T-cell (primary cell): ENCODE data around the gene ARSB. TPM values are rescaled to one million over a fixed set of nuclear protein-coding genes. Genes with fewer than 3 reads are reported as not detected.
"Not testable (repeated sequence)": the region's sequence is repeated elsewhere in the genome, so short reads cannot be mapped to it uniquely, and the experiment has no call there.

Experiments
- ATAC-seq, 4 experiments: fragments of 200-7000 bp in 3 of 4; fragments of 150-1000 bp in 1 of 4; cut with Tn5 transposase; replicated peaks in 1 of 4; 1 replicate in 3 of 4; 2 replicates in 1 of 4; pipeline ENCODE4 v1.10.0; 2021; ENCODE audit warnings: moderate library complexity in 3 of 4, mild to moderate bottlenecking in 2 of 4, moderate number of reproducible peaks in 1 of 4
- CTCF ChIA-PET, 2 donors: fragments of 300-600 bp; sonication (Branson Sonifier 250); formaldehyde crosslinking; loops; one replicate each; lab custom pipeline; 2022; ENCODE audit warnings: antibody characterized with exemption in 2 of 2; lab: Charles Lee
- POLR2A ChIA-PET, 2 donors: fragments of 300-600 bp; sonication (Branson Sonifier 250); formaldehyde crosslinking; loops; one replicate each; lab custom pipeline; 2022; ENCODE audit warnings: antibody characterized with exemption in 2 of 2; lab: Charles Lee
- DNase-seq, 35 experiments: peaks; one replicate each; pipeline versions ENCODE4 v3.0.0 to v3.0.0-alpha.2; 2013 to 2023
- H3K27ac ChIP-seq: one replicate; pipeline ENCODE4 v1.5.1; 2013; ENCODE audit warnings: low read length
- H3K27me3 ChIP-seq, 2 experiments: replicated peaks in 1 of 2; 1 replicate in 1 of 2; 2 replicates in 1 of 2; pipeline versions ENCODE4 v1.6.1 to v1.7.0; 2013; ENCODE audit warnings: low read length in 1 of 2, mixed read lengths in 1 of 2; ENCODE audit not compliant: control insufficient read depth in 2 of 2, insufficient read depth in 2 of 2; ENCODE audit errors: extremely low read depth in 1 of 2
- H3K36me3 ChIP-seq, 2 donors: 1 replicate in 1 of 2; 2 replicates in 1 of 2; pipeline versions ENCODE4 v1.6.1 to v1.7.0; 2013; ENCODE audit warnings: low read length in 1 of 2; ENCODE audit not compliant: control insufficient read depth in 2 of 2, insufficient read depth in 1 of 2; ENCODE audit errors: extremely low read depth in 1 of 2
- H3K4me1 ChIP-seq, 2 experiments: 1 replicate in 1 of 2; 2 replicates in 1 of 2; pipeline versions ENCODE4 v1.6.1 to v1.7.0; 2013; ENCODE audit warnings: low read length in 2 of 2, mixed read lengths in 1 of 2; ENCODE audit not compliant: insufficient read depth in 2 of 2, control insufficient read depth in 1 of 2; ENCODE audit errors: extremely low read depth in 1 of 2
- H3K4me3 ChIP-seq, 2 donors: 1 replicate in 1 of 2; 2 replicates in 1 of 2; pipeline versions ENCODE4 v1.5.1 to v1.7.0; 2013; ENCODE audit warnings: mild to moderate bottlenecking in 2 of 2, low read length in 1 of 2, moderate library complexity in 1 of 2; ENCODE audit not compliant: control insufficient read depth in 1 of 2; ENCODE audit errors: extremely low read depth in 1 of 2
- H3K9me3 ChIP-seq: 2 replicates; pipeline ENCODE4 v1.7.0; 2013
- H3K27ac Mint-ChIP-seq, 2 donors: one replicate each; pipeline ENCODE4 v1.8.0; 2020 to 2021; ENCODE audit warnings: mild to moderate bottlenecking in 2 of 2, mixed read lengths in 2 of 2
- H3K27me3 Mint-ChIP-seq, 2 donors: one replicate each; pipeline ENCODE4 v1.8.0; 2021 to 2022; ENCODE audit warnings: mixed read lengths in 2 of 2
- H3K36me3 Mint-ChIP-seq: one replicate; pipeline ENCODE4 v1.8.0; 2021; ENCODE audit warnings: mixed read lengths
- H3K4me1 Mint-ChIP-seq, 3 donors: one replicate each; pipeline ENCODE4 v1.8.0; 2020 to 2022; ENCODE audit warnings: mixed read lengths in 3 of 3, mild to moderate bottlenecking in 1 of 3
- H3K4me3 Mint-ChIP-seq, 3 donors: one replicate each; pipeline ENCODE4 v1.8.0; 2020 to 2022; ENCODE audit warnings: mild to moderate bottlenecking in 3 of 3, mixed read lengths in 3 of 3, moderate library complexity in 3 of 3
- H3K9me3 Mint-ChIP-seq, 3 donors: one replicate each; pipeline ENCODE4 v1.8.0; 2020 to 2022; ENCODE audit warnings: mixed read lengths in 3 of 3
- WGBS: methylation state at CpG from one replicate; pipeline ENCODE4 v1.1.5; 2013; ENCODE audit warnings: missing lambda C conversion rate; ENCODE audit not compliant: insufficient coverage; 5-methylcytosine and 5-hydroxymethylcytosine counted together
- total RNA-seq, 35 experiments: library from RNA in 6 of 35; stranded (reverse) in 6 of 35; fragments of 120-200 nt in 1 of 35; gene quantifications; one replicate each; pipeline versions ENCODE4 v1.2.1 to v1.2.4 and lab custom pipeline; 2013 to 2026

The ARSB gene
- total RNA-seq, 5 donors from 2014 or later (not counting 1 experiment from before 2014, with no cell fraction given): 5.6 to 7.1 (median 6.9) TPM

DNA sequence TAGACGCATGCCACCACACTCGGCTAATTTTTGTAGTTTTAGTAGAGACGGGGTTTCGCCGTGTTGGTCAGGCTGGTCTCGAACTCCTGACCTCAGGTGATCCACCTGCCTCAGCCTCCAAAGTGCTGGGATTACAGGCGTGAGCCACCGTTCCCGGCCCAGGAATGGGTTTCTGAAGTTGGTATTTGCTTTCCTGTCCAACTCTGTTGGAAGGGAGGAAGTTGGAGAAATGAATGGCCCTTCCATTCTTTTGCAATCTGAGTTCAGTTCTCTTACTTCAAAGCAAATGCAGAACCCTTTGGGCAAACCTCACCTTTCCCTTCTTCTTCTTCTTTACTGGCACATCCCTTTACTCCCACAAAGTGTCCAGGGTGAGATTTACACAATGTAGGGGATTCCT is 1.9 kb downstream of the ARSB start:
- not testable (repeated sequence) for H3K4me3 ChIP-seq, H3K36me3 Mint-ChIP-seq, H3K27me3 ChIP-seq, H3K9me3 ChIP-seq, H3K27me3 Mint-ChIP-seq, ATAC-seq, H3K9me3 Mint-ChIP-seq, H3K36me3 ChIP-seq
- POLR2A ChIA-PET: interaction anchor here in 1 of 2 donors (0.5 kb wide), 1 partner anchor 150 kb away, joined by 3 read pairs; no protein-coding TSS in a partner anchor
- peak overlapping the region; percentile 90 to 96 for H3K27ac Mint-ChIP-seq
- CTCF ChIA-PET: interaction anchor here in 1 of 2 donors (0.6 to 0.7 kb wide), 2 partner anchors 20 to 1818 kb away, joined by 3 read pairs; no protein-coding TSS in a partner anchor
- H3K27ac ChIP-seq: peak overlapping the region; percentile 48
- H3K4me1 Mint-ChIP-seq: peaks cover 25 to 39% (median 34%) of the 10 kb centered on the region in 3 donors
- peak in 1 of 35 experiments; percentile 2 for DNase-seq
- 100% methylated on average over 5 of the region's 9 CpGs for WGBS
- H3K4me3 Mint-ChIP-seq: peak overlapping the region; percentile 2 to 92 (median 88)
- H3K4me1 ChIP-seq: peaks cover 10 to 14% of the 10 kb centered on the region in 2 experiments

DNA sequence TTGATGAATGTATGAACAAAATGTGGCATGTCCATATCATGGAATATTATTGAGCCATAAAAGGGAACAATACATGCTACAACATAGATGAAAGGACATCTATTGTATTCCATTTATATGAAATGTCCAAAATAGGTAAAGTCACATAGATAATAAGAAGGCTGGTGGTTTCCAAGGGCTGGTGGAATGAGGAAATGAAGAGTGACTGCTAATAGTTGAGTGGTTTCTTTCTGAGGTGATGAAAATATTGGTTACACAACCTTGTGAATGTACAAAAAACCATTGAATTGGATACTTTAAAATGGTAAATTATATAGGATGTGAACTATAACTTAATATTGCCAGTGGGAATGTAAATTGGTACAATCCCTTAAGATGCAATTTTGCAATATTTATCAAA is 5.2 kb downstream of the ARSB start:
- H3K27ac Mint-ChIP-seq: no peak overlapping the region
- Histone ChIP-seq H3K27me3 (no peaks in the 10 kb centered on the region), H3K4me1 (peaks cover 6% of the 10 kb centered on the region in 2 experiments), H3K27ac (no peak overlapping the region), H3K36me3 (no peaks in the 10 kb centered on the region), H3K9me3 (no peaks in the 10 kb centered on the region), H3K4me3 (no peak overlapping the region)
- ATAC-seq (no peak), DNase-seq (no peak)
- POLR2A ChIA-PET: no interaction called here
- H3K4me1 Mint-ChIP-seq: peaks cover 19 to 27% (median 21%) of the 10 kb centered on the region in 3 donors
- H3K27me3 Mint-ChIP-seq: no peaks in the 10 kb centered on the region
- H3K4me3 Mint-ChIP-seq: no peak overlapping the region
- no peaks in the 10 kb centered on the region for H3K36me3 Mint-ChIP-seq
- CTCF ChIA-PET: interaction anchor here in 1 of 2 donors (0.6 to 1.1 kb wide), 2 partner anchors 11 to 153 kb away, joined by 4 read pairs; no protein-coding TSS in a partner anchor
- H3K9me3 Mint-ChIP-seq: no peaks in the 10 kb centered on the region

DNA sequence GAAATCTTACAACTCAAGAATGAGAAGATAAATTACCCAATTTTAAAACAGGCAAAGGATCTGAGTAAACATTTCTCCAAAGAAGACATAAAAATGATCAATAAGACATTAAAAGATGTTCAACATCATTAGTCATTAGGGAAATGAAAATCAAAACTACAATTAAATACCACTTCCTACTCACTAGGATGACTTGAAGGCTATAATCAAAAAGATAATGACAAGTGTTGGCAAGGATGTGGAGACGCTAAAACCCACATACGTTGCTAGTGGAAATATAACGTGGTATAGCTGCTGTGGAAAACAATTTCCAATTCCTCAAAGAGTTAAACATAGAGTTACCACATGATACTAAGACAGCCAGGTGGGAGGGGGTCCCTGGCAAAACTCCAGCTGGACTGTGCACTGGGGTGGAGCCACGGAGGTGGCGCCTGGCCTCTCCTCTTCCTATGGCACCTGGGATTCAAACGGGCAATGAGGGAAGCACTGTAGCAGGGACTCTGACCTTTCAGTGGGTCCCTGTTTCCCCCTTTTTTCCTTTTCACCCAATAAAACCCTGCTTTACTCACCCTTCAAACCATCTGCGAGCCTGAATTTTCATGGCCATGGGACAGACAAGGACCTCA is 5.9 kb downstream of the ARSB start:
- 100% methylated on average over 3 of the region's 7 CpGs for WGBS
- ATAC-seq: no peak
- POLR2A ChIA-PET: no interaction called here

DNA sequence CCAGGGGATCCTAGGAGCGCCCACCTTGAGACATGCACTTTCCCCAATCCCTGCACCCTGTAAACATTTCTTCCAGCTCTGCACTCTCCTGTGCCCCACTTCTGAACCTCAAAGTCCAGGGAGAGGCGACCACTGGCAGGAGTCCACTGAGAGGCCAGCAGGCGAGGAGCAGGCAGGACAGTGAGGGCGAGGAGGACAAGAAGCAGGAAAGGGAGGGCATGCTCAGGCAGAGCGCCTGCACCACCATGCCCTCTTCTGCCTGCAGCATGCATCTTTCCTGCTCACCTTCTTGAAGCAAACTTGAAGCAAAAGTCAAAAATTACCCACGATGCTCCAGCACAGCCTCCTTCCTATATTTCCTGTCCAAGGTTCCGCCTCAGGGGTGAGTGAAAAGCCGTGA is 10.1 kb downstream of the ARSB start:
- POLR2A ChIA-PET: no interaction called here

More for the DNA sequence above, 5.9 kb downstream of the ARSB start:
- Histone ChIP-seq H3K36me3 (no peaks in the 10 kb centered on the region), H3K27ac (no peak overlapping the region), H3K4me3 (no peak overlapping the region), H3K27me3 (no peaks in the 10 kb centered on the region), H3K4me1 (peaks cover 6% of the 10 kb centered on the region in 2 experiments), H3K9me3 (no peaks in the 10 kb centered on the region)
- Mint-ChIP-seq H3K4me3 (no peak overlapping the region), H3K4me1 (peaks cover 18 to 27% (median 21%) of the 10 kb centered on the region in 3 donors), H3K27ac (no peak overlapping the region), H3K36me3 (no peaks in the 10 kb centered on the region), H3K27me3 (no peaks in the 10 kb centered on the region), H3K9me3 (no peaks in the 10 kb centered on the region)
- CTCF ChIA-PET: no interaction called here
- DNase-seq: no peak

DNA sequence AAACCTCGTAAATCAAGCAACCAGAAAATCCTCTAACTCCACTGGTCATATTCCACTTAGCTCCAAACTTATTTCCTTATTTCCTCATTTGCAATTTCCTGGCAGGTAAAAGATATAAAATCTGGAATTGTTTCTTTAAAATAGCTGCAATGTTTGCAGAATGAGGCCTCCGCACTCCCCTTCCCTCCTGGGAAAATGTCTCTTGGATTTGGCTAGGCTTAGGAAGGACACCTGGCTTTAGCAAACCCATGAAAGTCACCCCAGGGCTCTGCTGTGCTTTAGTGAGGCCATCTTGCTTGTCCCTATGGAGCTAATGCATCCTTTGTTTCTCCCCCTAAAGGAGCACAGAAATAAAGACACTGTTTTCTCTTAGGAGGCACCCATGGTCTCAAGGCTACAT is 10.5 kb downstream of the ARSB start:
- no peaks in the 10 kb centered on the region for H3K9me3 ChIP-seq
- Mint-ChIP-seq H3K9me3 (no peaks in the 10 kb centered on the region), H3K27ac (no peak overlapping the region), H3K36me3 (no peaks in the 10 kb centered on the region), H3K4me1 (peaks cover 1 to 7% (median 5%) of the 10 kb centered on the region in 3 donors), H3K27me3 (no peaks in the 10 kb centered on the region), H3K4me3 (no peak overlapping the region)
- CTCF ChIA-PET: interaction anchor here (0.6 to 1.1 kb wide), 2 partner anchors 9 to 158 kb away, joined by 3 read pairs; no protein-coding TSS in a partner anchor
- H3K4me1 ChIP-seq: no peaks in the 10 kb centered on the region
- H3K36me3 ChIP-seq: no peaks in the 10 kb centered on the region
- DNase-seq: no peak
- POLR2A ChIA-PET: no interaction called here
- H3K27me3 ChIP-seq: no peaks in the 10 kb centered on the region
- WGBS: no CpG with 5 or more reads among the region's 2 CpGs
- no peak overlapping the region for H3K27ac ChIP-seq
- H3K4me3 ChIP-seq: no peak overlapping the region
- ATAC-seq: no peak

More for the DNA sequence above, 10.1 kb downstream of the ARSB start:
- no peak for ATAC-seq
- no peak overlapping the region for H3K4me3 Mint-ChIP-seq
- no peaks in the 10 kb centered on the region for H3K9me3 Mint-ChIP-seq
- no peak overlapping the region for H3K4me3 ChIP-seq
- no peaks in the 10 kb centered on the region for H3K4me1 ChIP-seq
- CTCF ChIA-PET: interaction anchor here (0.6 to 1.1 kb wide), 2 partner anchors 9 to 158 kb away, joined by 3 read pairs; no protein-coding TSS in a partner anchor
- no peaks in the 10 kb centered on the region for H3K36me3 Mint-ChIP-seq
- no peaks in the 10 kb centered on the region for H3K27me3 ChIP-seq
- H3K9me3 ChIP-seq: no peaks in the 10 kb centered on the region
- H3K4me1 Mint-ChIP-seq: peaks cover 1 to 7% (median 5%) of the 10 kb centered on the region in 3 donors
- WGBS: 85% methylated on average over 4 of the region's 8 CpGs
- H3K27ac Mint-ChIP-seq: no peak overlapping the region
- H3K27me3 Mint-ChIP-seq: no peaks in the 10 kb centered on the region
- no peak overlapping the region for H3K27ac ChIP-seq
- H3K36me3 ChIP-seq: no peaks in the 10 kb centered on the region
- DNase-seq: no peak

DNA sequence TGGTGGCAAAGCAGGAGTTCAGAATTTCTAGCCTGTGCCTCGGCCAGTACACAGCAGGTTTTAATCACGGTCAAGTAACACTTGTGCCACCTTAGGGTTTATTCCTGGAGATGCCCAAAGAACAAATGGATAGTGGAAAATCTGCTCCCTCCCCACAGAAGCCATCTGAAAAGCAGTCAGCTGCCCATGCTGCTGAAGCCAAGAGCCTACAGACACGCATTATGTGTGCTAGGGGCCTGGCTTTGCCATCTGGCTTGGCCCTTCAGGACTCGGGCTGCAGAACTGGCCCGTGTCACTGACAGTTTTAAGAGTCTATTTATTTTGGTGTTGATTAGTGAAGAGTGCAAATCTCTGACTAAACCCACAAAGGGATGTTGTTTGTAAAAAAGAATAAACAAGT is 11.1 kb downstream of the ARSB start:
- POLR2A ChIA-PET: no interaction called here

More for the DNA sequence above, 11.1 kb downstream of the ARSB start:
- no peaks in the 10 kb centered on the region for H3K4me1 ChIP-seq
- Mint-ChIP-seq H3K27ac (no peak overlapping the region), H3K9me3 (no peaks in the 10 kb centered on the region), H3K27me3 (no peaks in the 10 kb centered on the region), H3K4me3 (no peak overlapping the region), H3K36me3 (peaks cover under 1% of the 10 kb centered on the region), H3K4me1 (peaks cover 0 to 7% (median 2%) of the 10 kb centered on the region in 3 donors)
- H3K27me3 ChIP-seq: no peaks in the 10 kb centered on the region
- no peak overlapping the region for H3K4me3 ChIP-seq
- H3K9me3 ChIP-seq: no peaks in the 10 kb centered on the region
- DNase-seq (no peak), ATAC-seq (no peak)
- WGBS: no CpG with 5 or more reads among the region's 5 CpGs
- CTCF ChIA-PET: interaction anchor here in 1 of 2 donors (1.1 kb wide), 1 partner anchor 8 kb away, joined by 3 read pairs; no protein-coding TSS in a partner anchor
- no peaks in the 10 kb centered on the region for H3K36me3 ChIP-seq
- H3K27ac ChIP-seq: no peak overlapping the region
